Endodermal cell (in vitro differentiated cells): Measurements from ENCODE around the gene STXBP6. TPM values are rescaled to one million over a fixed set of nuclear protein-coding genes. Genes with fewer than 3 reads are reported as not detected.

ENCODE experiments used
- DNase-seq: peaks from one replicate; pipeline ENCODE4 v3.0.0-alpha.2; 2017
- H3K27ac ChIP-seq: 2 replicates; pipeline ENCODE4 v1.5.1; 2013; ENCODE audit warnings: mild to moderate bottlenecking, low read depth, low read length, moderate library complexity
- H3K27me3 ChIP-seq: 2 replicates; pipeline ENCODE4 v1.6.1; 2013; ENCODE audit warnings: mild to moderate bottlenecking, low read length, moderate library complexity; ENCODE audit not compliant: insufficient read depth, control insufficient read depth, poor library complexity, severe bottlenecking
- H3K36me3 ChIP-seq: 2 replicates; pipeline ENCODE4 v1.7.0; 2013; ENCODE audit warnings: mild to moderate bottlenecking, low read length, moderate library complexity; ENCODE audit not compliant: control insufficient read depth, insufficient read depth
- H3K4me1 ChIP-seq: one replicate; pipeline ENCODE4 v1.7.0; 2013; ENCODE audit warnings: low read length; ENCODE audit not compliant: control insufficient read depth, insufficient read depth
- H3K4me3 ChIP-seq: 2 replicates; pipeline ENCODE4 v1.5.1; 2013; ENCODE audit warnings: mild to moderate bottlenecking, low read length, moderate library complexity
- H3K9ac ChIP-seq: 2 replicates; pipeline ENCODE4 v1.6.1; 2013; ENCODE audit warnings: mild to moderate bottlenecking, low read length, moderate library complexity; ENCODE audit not compliant: poor library complexity, severe bottlenecking; ENCODE audit errors: extremely low read depth
- H3K9me3 ChIP-seq: 2 replicates; pipeline ENCODE4 v1.6.1; 2013; ENCODE audit warnings: mild to moderate bottlenecking, low read length, moderate library complexity; ENCODE audit not compliant: control insufficient read depth
- H3K27ac Mint-ChIP-seq: 2 replicates; pipeline ENCODE4 v1.8.0; 2020; ENCODE audit warnings: mixed read lengths
- H3K27me3 Mint-ChIP-seq: 2 replicates; pipeline ENCODE4 v1.8.0; 2021; ENCODE audit warnings: mild to moderate bottlenecking, mixed read lengths; ENCODE audit not compliant: insufficient read depth
- H3K36me3 Mint-ChIP-seq: 2 replicates; pipeline ENCODE4 v1.8.0; 2020; ENCODE audit warnings: low read depth, mixed read lengths
- H3K4me1 Mint-ChIP-seq: 2 replicates; pipeline ENCODE4 v1.8.0; 2020; ENCODE audit warnings: mixed read lengths
- H3K4me3 Mint-ChIP-seq: 2 replicates; pipeline ENCODE4 v1.8.0; 2020; ENCODE audit warnings: mild to moderate bottlenecking, moderate library complexity, mixed read lengths
- H3K9me3 Mint-ChIP-seq: 2 replicates; pipeline ENCODE4 v1.8.0; 2020; ENCODE audit warnings: mild to moderate bottlenecking, mixed read lengths
- WGBS, 2 experiments: methylation state at CpG; one replicate each; pipeline versions ENCODE4 v1.1.5 to v1.1.7; 2013; ENCODE audit warnings: missing lambda C conversion rate in 2 of 2, mixed read lengths in 1 of 2; ENCODE audit not compliant: insufficient coverage in 1 of 2, insufficient read length in 1 of 2; 5-methylcytosine and 5-hydroxymethylcytosine counted together
- total RNA-seq, 2 donors: library from RNA; stranded (reverse); fragmentation: NEBNext Ultra II Directional in 1 of 2; extraction: Animal tissue kit (Norgen Biotek cat#: 25700) in 1 of 2; gene quantifications; 2 replicates in 1 of 2; 3 replicates in 1 of 2; pipeline ENCODE4 v1.2.1, GENCODE V29; 2021
- TF ChIP-seq, protein P1 (sequence below): fragments of 200-600 bp; sonication (generic); conservative IDR thresholded peaks from 2 replicates; pipeline ENCODE4 v1.5.0; 2021; ENCODE audit warnings: antibody characterized with exemption, mild to moderate bottlenecking

Gene STXBP6
- total RNA-seq, 2 donors from 2014 or later, result 0.64 to 1.5 TPM

DNA sequence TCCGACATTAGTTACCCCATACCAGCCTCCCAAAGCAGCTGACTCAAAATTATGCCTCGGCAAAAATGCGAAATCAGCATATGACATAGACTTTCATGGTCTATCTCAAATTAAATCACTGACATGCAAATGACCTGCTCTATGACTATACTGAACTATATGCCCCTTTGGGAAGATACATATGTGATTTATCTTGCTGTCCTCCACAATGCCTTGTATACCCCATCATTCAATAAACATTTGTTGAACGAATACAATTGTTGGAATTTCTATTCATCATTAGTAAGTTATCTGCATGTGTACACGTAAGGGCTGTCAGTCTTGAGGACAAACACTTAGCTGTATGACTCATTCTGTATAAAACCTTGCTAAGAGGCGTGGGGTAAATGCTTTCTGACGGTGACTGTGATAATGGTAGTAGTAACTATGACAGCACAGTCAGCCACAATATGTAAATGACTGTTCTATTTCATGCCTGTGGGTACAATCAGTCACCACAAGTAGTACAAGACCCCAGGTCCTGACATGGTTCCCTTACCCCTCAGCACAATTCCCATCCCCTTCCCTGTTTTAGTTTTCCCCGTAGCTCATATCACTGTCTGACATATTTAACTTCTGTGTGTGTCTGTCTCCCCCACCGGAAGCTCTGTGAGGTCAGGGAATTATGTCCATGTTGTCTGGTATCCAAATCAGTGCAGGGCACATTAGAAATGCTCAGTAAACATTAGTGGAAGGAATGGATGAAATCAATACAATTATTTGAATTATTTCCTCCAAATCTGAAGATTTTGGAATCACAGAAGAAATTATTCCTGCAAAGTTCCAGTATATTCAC, 42.8 kb downstream of the STXBP6 start:
- Mint-ChIP-seq H3K4me1 (peaks cover 12% of the 10 kb centered on the region), H3K9me3 (no peaks in the 10 kb centered on the region), H3K27ac (no peak overlapping the region), H3K27me3 (no peaks in the 10 kb centered on the region), H3K36me3 (no peaks in the 10 kb centered on the region), H3K4me3 (no peak overlapping the region)
- no peak overlapping the region for H3K4me3 ChIP-seq
- peaks cover 8% of the 10 kb centered on the region for H3K4me1 ChIP-seq
- 90 to 96% methylated on average over 3 to 8 of the region's 9 CpGs for WGBS, 2 experiments
- H3K27me3 ChIP-seq, result no peaks in the 10 kb centered on the region
- TF ChIP-seq, protein P1, sequence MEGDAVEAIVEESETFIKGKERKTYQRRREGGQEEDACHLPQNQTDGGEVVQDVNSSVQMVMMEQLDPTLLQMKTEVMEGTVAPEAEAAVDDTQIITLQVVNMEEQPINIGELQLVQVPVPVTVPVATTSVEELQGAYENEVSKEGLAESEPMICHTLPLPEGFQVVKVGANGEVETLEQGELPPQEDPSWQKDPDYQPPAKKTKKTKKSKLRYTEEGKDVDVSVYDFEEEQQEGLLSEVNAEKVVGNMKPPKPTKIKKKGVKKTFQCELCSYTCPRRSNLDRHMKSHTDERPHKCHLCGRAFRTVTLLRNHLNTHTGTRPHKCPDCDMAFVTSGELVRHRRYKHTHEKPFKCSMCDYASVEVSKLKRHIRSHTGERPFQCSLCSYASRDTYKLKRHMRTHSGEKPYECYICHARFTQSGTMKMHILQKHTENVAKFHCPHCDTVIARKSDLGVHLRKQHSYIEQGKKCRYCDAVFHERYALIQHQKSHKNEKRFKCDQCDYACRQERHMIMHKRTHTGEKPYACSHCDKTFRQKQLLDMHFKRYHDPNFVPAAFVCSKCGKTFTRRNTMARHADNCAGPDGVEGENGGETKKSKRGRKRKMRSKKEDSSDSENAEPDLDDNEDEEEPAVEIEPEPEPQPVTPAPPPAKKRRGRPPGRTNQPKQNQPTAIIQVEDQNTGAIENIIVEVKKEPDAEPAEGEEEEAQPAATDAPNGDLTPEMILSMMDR, result no peak
- DNase-seq, result no peak
- no peaks in the 10 kb centered on the region for H3K9me3 ChIP-seq
- no peak overlapping the region for H3K9ac ChIP-seq
- H3K27ac ChIP-seq, result no peak overlapping the region
- H3K36me3 ChIP-seq, result no peaks in the 10 kb centered on the region

DNA sequence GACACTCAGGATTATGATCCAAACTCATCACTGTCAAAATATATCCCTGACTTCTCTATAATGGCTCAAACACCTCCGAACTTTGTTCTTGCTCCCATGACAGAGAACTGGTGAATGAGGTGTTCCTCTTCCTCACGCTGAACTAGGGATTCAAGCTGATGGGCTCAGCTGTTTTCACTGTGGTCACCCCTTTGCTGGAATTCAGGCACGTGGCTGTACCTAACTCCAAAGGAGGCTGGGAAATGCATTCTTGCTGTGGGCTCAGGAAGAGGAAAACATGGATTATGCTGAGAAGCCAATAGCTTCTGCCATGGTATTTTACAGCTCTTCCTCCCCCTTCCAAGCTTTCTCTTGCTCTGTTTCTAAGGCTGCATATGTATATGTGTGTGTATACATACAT, 43.9 kb downstream of the STXBP6 start:
- Mint-ChIP-seq H3K36me3 (no peaks in the 10 kb centered on the region), H3K27ac (no peak overlapping the region), H3K4me3 (no peak overlapping the region), H3K9me3 (no peaks in the 10 kb centered on the region), H3K27me3 (no peaks in the 10 kb centered on the region), H3K4me1 (peaks cover 12% of the 10 kb centered on the region)
- TF ChIP-seq, protein P1, result no peak
- no peak overlapping the region for H3K4me3 ChIP-seq
- DNase-seq, result no peak
- H3K9ac ChIP-seq, result no peak overlapping the region
- H3K36me3 ChIP-seq, result no peaks in the 10 kb centered on the region
- 91 to 93% methylated on average over 3 of the region's 3 CpGs for WGBS, 2 experiments
- H3K27ac ChIP-seq, result no peak overlapping the region
- H3K4me1 ChIP-seq, result peaks cover 8% of the 10 kb centered on the region
- H3K27me3 ChIP-seq, result no peaks in the 10 kb centered on the region
- no peaks in the 10 kb centered on the region for H3K9me3 ChIP-seq

DNA sequence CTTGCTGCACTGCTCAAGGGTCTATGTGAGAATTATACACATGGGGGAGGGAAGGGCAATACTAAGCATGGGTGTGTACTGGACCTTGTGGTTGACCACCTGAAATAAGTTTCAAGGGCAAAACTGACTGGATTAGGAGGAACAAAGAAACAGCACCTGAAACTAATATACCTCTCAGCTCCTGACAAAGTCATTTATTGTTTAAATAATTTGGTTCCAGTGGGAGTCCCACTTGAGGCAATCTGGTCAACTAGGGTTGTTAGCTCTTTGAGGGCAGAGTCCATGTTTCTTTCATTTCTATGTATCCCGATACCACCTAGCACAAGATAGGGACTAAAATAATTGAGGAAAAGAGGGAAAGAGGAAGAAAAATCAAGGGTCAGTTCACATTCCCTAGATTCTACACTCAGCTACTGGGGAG, 45.5 kb downstream of the STXBP6 start:
- Mint-ChIP-seq H3K4me1 (peaks cover 5% of the 10 kb centered on the region), H3K27me3 (no peaks in the 10 kb centered on the region), H3K27ac (no peak overlapping the region), H3K36me3 (no peaks in the 10 kb centered on the region), H3K9me3 (no peaks in the 10 kb centered on the region), H3K4me3 (no peak overlapping the region)
- no peaks in the 10 kb centered on the region for H3K36me3 ChIP-seq
- no peak overlapping the region for H3K9ac ChIP-seq
- 90% methylated on average over 1 of the region's 1 CpG; no CpG with 5 or more reads in 1 of the 2 experiments for WGBS, 2 experiments
- peaks cover under 1% of the 10 kb centered on the region for H3K4me1 ChIP-seq
- no peak overlapping the region for H3K4me3 ChIP-seq
- no peaks in the 10 kb centered on the region for H3K27me3 ChIP-seq
- TF ChIP-seq, protein P1, result no peak
- no peak overlapping the region for H3K27ac ChIP-seq
- H3K9me3 ChIP-seq, result no peaks in the 10 kb centered on the region
- no peak for DNase-seq
